Smooth muscle cell (in vitro differentiated cells): ENCODE results near the gene LIMK2. TPM values are rescaled to one million over a fixed set of nuclear protein-coding genes. Genes with fewer than 3 reads are reported as not detected.

Experiments
- DNase-seq: peaks from one replicate; lab custom pipeline; 2025; ENCODE audit not compliant: unreplicated experiment; lab: John Stamatoyannopoulos, UW
- H2AFZ ChIP-seq: fragments of 200-600 bp; sonication (generic); 2 replicates; pipeline ENCODE4 v1.6.0; 2016; ENCODE audit warnings: antibody characterized with exemption, low read depth, mild to moderate bottlenecking
- H3F3A ChIP-seq: fragments of 200-600 bp; sonication (generic); 2 replicates; pipeline ENCODE4 v1.6.0; 2017; ENCODE audit warnings: antibody characterized with exemption, low read depth
- H3K27ac ChIP-seq: fragments of 200-600 bp; sonication (generic); 2 replicates; pipeline ENCODE4 v1.5.1; 2016; ENCODE audit warnings: low read depth, mild to moderate bottlenecking
- H3K27me3 ChIP-seq: fragments of 200-600 bp; sonication (generic); 2 replicates; pipeline ENCODE4 v1.6.1; 2016; ENCODE audit warnings: low read depth, mild to moderate bottlenecking
- H3K36me3 ChIP-seq: fragments of 200-600 bp; sonication (generic); 2 replicates; pipeline ENCODE4 v1.5.1; 2016; ENCODE audit warnings: low read depth
- H3K4me1 ChIP-seq: fragments of 200-600 bp; sonication (generic); 2 replicates; pipeline ENCODE4 v1.5.1; 2016; ENCODE audit warnings: low read depth
- H3K4me2 ChIP-seq: fragments of 200-600 bp; sonication (generic); 2 replicates; pipeline ENCODE4 v1.6.0; 2016; ENCODE audit warnings: mild to moderate bottlenecking
- H3K4me3 ChIP-seq: fragments of 200-600 bp; sonication (generic); 2 replicates; pipeline ENCODE4 v1.5.1; 2016; ENCODE audit warnings: mild to moderate bottlenecking
- H3K79me2 ChIP-seq: fragments of 200-600 bp; sonication (generic); 2 replicates; pipeline ENCODE4 v1.6.0; 2016; ENCODE audit warnings: low read depth, mild to moderate bottlenecking
- H3K9ac ChIP-seq: fragments of 200-600 bp; sonication (generic); 2 replicates; pipeline ENCODE4 v1.6.0; 2016; ENCODE audit warnings: low read depth
- H3K9me3 ChIP-seq: fragments of 200-600 bp; sonication (generic); replicated peaks from 2 replicates; pipeline ENCODE4 v1.5.1; 2016; ENCODE audit warnings: low read depth
- H4K20me1 ChIP-seq: fragments of 200-600 bp; sonication (generic); 2 replicates; pipeline ENCODE4 v1.6.0; 2016; ENCODE audit warnings: low read depth
- CTCF ChIP-seq: fragments of 200-600 bp; sonication (generic); IDR thresholded peaks from 2 replicates; pipeline ENCODE4 v1.5.1; 2017; ENCODE audit warnings: borderline replicate concordance, mild to moderate bottlenecking, antibody characterized with exemption; ENCODE audit not compliant: insufficient read depth, poor library complexity, severe bottlenecking
- WGBS: methylation state at CpG from one replicate; pipeline ENCODE4 v1.1.7; 2016; ENCODE audit warnings: low lambda C conversion rate; 5-methylcytosine and 5-hydroxymethylcytosine counted together
- polyA plus RNA-seq: library from polyadenylated mRNA; unstranded; fragments of >200 nt; fragmentation: Nextera tagmentation; extraction: Ambion mirVana; gene quantifications from 2 replicates; pipeline ENCODE4 v1.2.1, GENCODE V29; 2016
- total RNA-seq: library from RNA; depleted of rRNA; stranded (reverse); fragments of >200 nt; gene quantifications from 2 replicates; pipeline ENCODE4 v1.2.3, GENCODE V29; 2014

Gene LIMK2
- total and polyA plus RNA-seq, 2 experiments from 2014 or later: 85.7 to 126 TPM

GRCh38 chr22:31284281-31285155, 72.4 kb downstream of the LIMK2 start:
- H3K4me2 ChIP-seq: no peak overlapping the region
- H3K4me3 ChIP-seq: no peak overlapping the region
- H3K27ac ChIP-seq: no peak overlapping the region
- peaks cover 18% of the 10 kb centered on the region for H3F3A ChIP-seq
- H3K9ac ChIP-seq: no peak overlapping the region
- no peaks in the 10 kb centered on the region for H3K4me1 ChIP-seq
- no peaks in the 10 kb centered on the region for H3K36me3 ChIP-seq
- no peak overlapping the region for H2AFZ ChIP-seq
- 60% methylated on average over 3 of the region's 3 CpGs for WGBS
- no peaks in the 10 kb centered on the region for H3K27me3 ChIP-seq
- DNase-seq: no peak
- peaks cover 13% of the 10 kb centered on the region for H4K20me1 ChIP-seq
- no peaks in the 10 kb centered on the region for H3K79me2 ChIP-seq
- TF ChIP-seq CTCF: no peak
- H3K9me3 ChIP-seq: no peaks in the 10 kb centered on the region

- Histone ChIP-seq H3F3A (peaks cover 7% of the 10 kb centered on the region), H2AFZ (no peak overlapping the region), H3K4me3 (no peak overlapping the region), H3K9me3 (no peaks in the 10 kb centered on the region), H3K4me1 (peaks cover 3% of the 10 kb centered on the region), H3K27ac (no peak overlapping the region), H3K79me2 (no peaks in the 10 kb centered on the region), H3K4me2 (no peak overlapping the region), H4K20me1 (no peaks in the 10 kb centered on the region), H3K27me3 (no peaks in the 10 kb centered on the region), H3K36me3 (no peaks in the 10 kb centered on the region), H3K9ac (no peak overlapping the region)
- TF ChIP-seq CTCF: no peak
- 85% methylated on average over 8 of the region's 8 CpGs for WGBS
- DNase-seq: no peak
Measured at GRCh38 chr22:31286360-31287255, 74.5 kb downstream of the LIMK2 start.

GRCh38 chr22:31287818-31288495, 75.9 kb downstream of the LIMK2 start:
- no peak overlapping the region for H2AFZ ChIP-seq
- no peaks in the 10 kb centered on the region for H3K79me2 ChIP-seq
- H3K27me3 ChIP-seq: no peaks in the 10 kb centered on the region
- 92% methylated on average over 2 of the region's 6 CpGs for WGBS
- no peaks in the 10 kb centered on the region for H3F3A ChIP-seq
- no peaks in the 10 kb centered on the region for H4K20me1 ChIP-seq
- H3K27ac ChIP-seq: no peak overlapping the region
- H3K4me2 ChIP-seq: no peak overlapping the region
- no peak overlapping the region for H3K4me3 ChIP-seq
- H3K4me1 ChIP-seq: peaks cover 3% of the 10 kb centered on the region
- no peak for TF ChIP-seq CTCF
- H3K36me3 ChIP-seq: no peaks in the 10 kb centered on the region
- H3K9ac ChIP-seq: no peak overlapping the region
- H3K9me3 ChIP-seq: no peaks in the 10 kb centered on the region
- DNase-seq: no peak
